GM12878 (cell line): ENCODE results near the gene GARS1. TPM values are rescaled to one million over a fixed set of nuclear protein-coding genes. Genes with fewer than 3 reads are reported as not detected.

Source experiments
- ATAC-seq: fragments of 200-7000 bp; cut with Tn5 transposase; 3 replicates; pipeline ENCODE4 v1.9.1; 2020; ENCODE audit warnings: mild to moderate bottlenecking, moderate library complexity
- Bru-seq: library from RNA; stranded (reverse); fragments of 400-500 nt; gene quantifications from one replicate; lab custom pipeline; 2021; lab: Mats Ljungman, UMichigan
- BruChase-seq, 2 experiments: library from RNA; stranded (reverse); fragments of 400-500 nt; gene quantifications; one replicate each; lab custom pipeline; 2021; lab: Mats Ljungman, UMichigan
- BruUV-seq: library from RNA; stranded (reverse); fragments of 400-500 nt; replicated peaks from 2 replicates; lab custom pipeline; 2021; lab: Mats Ljungman, UMichigan
- CTCF ChIA-PET: fragments of 300-600 bp; sonication (Branson Sonifier 250); formaldehyde crosslinking; extraction: SDS; loops from one replicate; lab custom pipeline; 2021; ENCODE audit warnings: inconsistent platforms; lab: Yijun Ruan, JAX
- POLR2A ChIA-PET: fragments of 350-600 bp; formaldehyde crosslinking; extraction: SDS; loops from one replicate; lab custom pipeline; 2021; ENCODE audit warnings: inconsistent platforms; lab: Charles Lee
- RAD21 ChIA-PET: fragments of 300-600 bp; sonication (Branson Sonifier 250); formaldehyde crosslinking; loops from one replicate; lab custom pipeline; 2023; ENCODE audit warnings: antibody characterized with exemption; ENCODE audit not compliant: unreplicated experiment; lab: Charles Lee
- SMC1A ChIA-PET: fragments of 300-600 bp; sonication (Branson Sonifier 250); formaldehyde crosslinking; loops from one replicate; lab custom pipeline; 2023; ENCODE audit not compliant: unreplicated experiment, uncharacterized antibody; lab: Charles Lee
- DNase-seq: peaks from one replicate; pipeline ENCODE4 v3.0.0-alpha.2; 2011; ENCODE audit warnings: low read depth, low spot score
- FAIRE-seq: peaks from 3 replicates; lab custom pipeline; 2011; peaks lifted over from hg19 to GRCh38; lab: Jason Lieb, UNC
- H2AFZ ChIP-seq: 2 replicates; pipeline ENCODE4 v1.6.0; 2011; ENCODE audit warnings: low read depth, low read length, control low read depth; ENCODE audit not compliant: control insufficient read depth
- H3K27ac ChIP-seq: 2 replicates; pipeline ENCODE4 v1.5.1; 2011; ENCODE audit warnings: control low read depth; ENCODE audit not compliant: control insufficient read depth, insufficient read depth
- H3K27me3 ChIP-seq, 2 experiments: replicated peaks in 1 of 2; 2 replicates each; pipeline versions ENCODE4 v1.6.0 to v1.6.1; 2011; ENCODE audit warnings: low read length in 1 of 2; ENCODE audit not compliant: control insufficient read depth in 2 of 2, insufficient read depth in 2 of 2
- H3K36me3 ChIP-seq, 2 experiments: 2 replicates each; pipeline ENCODE4 v1.5.1; 2011; ENCODE audit warnings: low read length in 1 of 2; ENCODE audit not compliant: control insufficient read depth in 2 of 2, insufficient read depth in 2 of 2
- H3K4me1 ChIP-seq: 2 replicates; pipeline ENCODE4 v1.6.1; 2011; ENCODE audit warnings: mild to moderate bottlenecking, low read length, moderate library complexity, mixed read lengths; ENCODE audit not compliant: control insufficient read depth, insufficient read depth
- H3K4me2 ChIP-seq: 2 replicates; pipeline ENCODE4 v1.6.0; 2011; ENCODE audit warnings: control low read depth; ENCODE audit not compliant: control insufficient read depth, insufficient read depth
- H3K4me3 ChIP-seq: fragments of 200-600 bp; sonication (generic); 2 replicates; pipeline ENCODE4 v1.5.1; 2016
- H3K79me2 ChIP-seq: 2 replicates; pipeline ENCODE4 v1.6.0; 2011; ENCODE audit warnings: low read length; ENCODE audit not compliant: control insufficient read depth, insufficient read depth
- H3K9ac ChIP-seq: 2 replicates; pipeline ENCODE4 v1.8.0; 2011; ENCODE audit warnings: low read length, control low read depth, mixed read lengths; ENCODE audit not compliant: control insufficient read depth, insufficient read depth
- H3K9me3 ChIP-seq: replicated peaks from 3 replicates; pipeline ENCODE4 v1.5.1; 2011; ENCODE audit warnings: mild to moderate bottlenecking, low read length; ENCODE audit not compliant: control insufficient read depth, insufficient read depth
- H4K20me1 ChIP-seq: 2 replicates; pipeline ENCODE4 v1.6.0; 2011; ENCODE audit not compliant: control insufficient read depth, insufficient read depth
- CUX1 ChIP-seq: IDR thresholded peaks from 2 replicates; pipeline ENCODE4 v1.6.1; 2012; ENCODE audit warnings: improper control_type of control experiment, low read depth, low read length; ENCODE audit not compliant: insufficient replicate concordance
- DPF2 ChIP-seq: fragments of 450-650 bp; IDR thresholded peaks from 2 replicates; pipeline ENCODE4 v1.6.1; 2017; ENCODE audit warnings: mild to moderate bottlenecking
- E2F4 ChIP-seq: IDR thresholded peaks from 2 replicates; pipeline ENCODE4 v1.6.1; 2012; ENCODE audit warnings: low read depth, low read length, improper control_type of control experiment
- EGR1 ChIP-seq, 2 experiments: IDR thresholded peaks; 1 replicate in 1 of 2; 2 replicates in 1 of 2; pipeline ENCODE4 v1.6.1; 2011 to 2012; ENCODE audit warnings: low read depth in 2 of 2, low read length in 2 of 2, borderline replicate concordance in 1 of 2, mild to moderate bottlenecking in 1 of 2, moderate library complexity in 1 of 2
- MEF2A ChIP-seq: IDR thresholded peaks from 2 replicates; pipeline ENCODE4 v1.6.1; 2011; ENCODE audit warnings: low read depth, mild to moderate bottlenecking, low read length, moderate library complexity; ENCODE audit not compliant: insufficient read depth
- RELB ChIP-seq: fragments of 450-650 bp; IDR thresholded peaks from 2 replicates; pipeline ENCODE4 v1.6.1; 2017; ENCODE audit warnings: low read depth, mild to moderate bottlenecking, moderate library complexity
- SRF ChIP-seq, 2 experiments: IDR thresholded peaks; 2 replicates each; pipeline ENCODE4 v1.6.1; 2011; ENCODE audit warnings: low read depth in 2 of 2, low read length in 2 of 2, mild to moderate bottlenecking in 1 of 2, moderate library complexity in 1 of 2
- whole genome bisulfite sequencing: methylation state at CpG from one replicate; pipeline ENCODE4 v1.1.6; 2016; ENCODE audit warnings: low lambda C conversion rate; ENCODE audit not compliant: insufficient replicate concordance, insufficient coverage; ENCODE audit errors: missing lambda C conversion rate; 5-methylcytosine and 5-hydroxymethylcytosine counted together
- in situ Hi-C: fragments of 300-500 bp; cut with MboI; formaldehyde crosslinking; loops from 9 replicates; pipeline ENCODE4 v1.14.3; 2018; ENCODE audit warnings: mixed read lengths
- intact Hi-C: fragments of 100-400 bp; cut with micrococcal nuclease; formaldehyde crosslinking; loops from one replicate; pipeline ENCODE4 v1.14.2; 2022; ENCODE audit not compliant: unreplicated experiment
- long read RNA-seq, 2 experiments: library from polyadenylated mRNA; unstranded; transcript quantifications; one replicate each; pipeline ENCODE4 v2.0.0, GENCODE V29; 2019 to 2020
- polyA minus RNA-seq, 3 experiments: library from RNA; depleted of rRNA, polyadenylated mRNA; stranded (reverse); fragments of >200 nt; gene quantifications; 2 replicates each; pipeline ENCODE4 v1.2.3, GENCODE V29; 2011
- polyA plus RNA-seq, 11 experiments: library from polyadenylated mRNA; depleted of rRNA in 4 of 11; unstranded in 6 of 11; stranded (reverse) in 5 of 11; fragments of >200 nt; fragmentation: Nextera tagmentation in 4 of 11; fragmentation: Illumina TruSeq in 1 of 11; extraction: Ambion mirVana in 4 of 11; extraction: Trizol in 1 of 11; gene quantifications; 1 replicate in 1 of 11; 2 replicates in 10 of 11; pipeline versions ENCODE4 v1.2.1 to v1.2.3, GENCODE V29; 2011 to 2016; ENCODE audit warnings: inconsistent platforms in 2 of 11, missing spikeins in 2 of 11, low read depth in 1 of 11
- total RNA-seq, 4 experiments: library from RNA; depleted of rRNA in 3 of 4; stranded (reverse); fragments of >200 nt in 3 of 4; fragmentation: Illumina TruSeq in 1 of 4; extraction: Trizol in 1 of 4; gene quantifications; 2 replicates each; pipeline versions ENCODE4 v1.2.1 to v1.2.3, GENCODE V29; 2013 to 2021

The GARS1 gene
- 87.5 and 89.2 TPM in 2 replicates for total RNA-seq (2013; cell fraction: nucleolus; rRNA removed)
- total RNA-seq (2014; rRNA removed) (107 and 120 TPM in 2 replicates), total RNA-seq (2014; rRNA removed; fragmentation: Illumina TruSeq; extraction: Trizol) (168 and 182 TPM in 2 replicates), total RNA-seq (2021) (175 TPM in 2 replicates), polyA plus RNA-seq (2011; rRNA removed) (184 and 333 TPM in 2 replicates), polyA plus RNA-seq (2014; fragmentation: Illumina TruSeq; extraction: Trizol) (361 and 413 TPM in 2 replicates), polyA plus RNA-seq (2014; fragmentation: Nextera tagmentation; extraction: Ambion mirVana) (100 to 1,000 TPM; 133 to 191 TPM), polyA plus RNA-seq (2014; rRNA removed) (167 TPM in 2 replicates), polyA plus RNA-seq (2016; fragmentation: Nextera tagmentation; extraction: Ambion mirVana) (100 to 1,000 TPM; 196 to 207 TPM), polyA minus RNA-seq (2011; rRNA and poly(A)+ RNA removed) (227 and 257 TPM in 2 replicates), Bru-seq, nascent RNA (percentile 97 among the genes with signal in this experiment), BruChase-seq, experiment 1, labeled RNA remaining after a 6-hour chase (percentile 96 among the genes with signal in this experiment), BruChase-seq, experiment 2, labeled RNA remaining after a 2-hour chase (percentile 96 among the genes with signal in this experiment)
- polyA plus RNA-seq (2011; ENCODE audit: low read depth) = 111 TPM
- polyA plus RNA-seq (2011; cell fraction: cytosol; rRNA removed) = 247 and 357 TPM in 2 replicates
- polyA plus RNA-seq (2011; cell fraction: nucleus; rRNA removed) = 220 and 228 TPM in 2 replicates
- 135 and 136 TPM in 2 replicates for polyA plus RNA-seq (2012)
- 84.7 and 102 TPM in 2 replicates for polyA minus RNA-seq (2011; cell fraction: cytosol; rRNA and poly(A)+ RNA removed)
- 71.9 and 162 TPM in 2 replicates for polyA minus RNA-seq (2011; cell fraction: nucleus; rRNA and poly(A)+ RNA removed)
- long read RNA-seq, experiment 1, transcript GARS-201 (17 exons, 2,634 nt) = major isoform, 200 of 224 reads
- long read RNA-seq, experiment 1, partial matches to known transcripts = 10 of 224 reads
- long read RNA-seq, experiment 1, other reads (novel, unspliced or antisense) = 13 of 224 reads
- long read RNA-seq, experiment 2, transcript GARS-201 (17 exons, 2,634 nt) = major isoform, 548 of 638 reads
- long read RNA-seq, experiment 2, transcript GARS-209 (2 exons, 772 nt) = minor isoform, 6 of 638 reads
- long read RNA-seq, experiment 2, partial matches to known transcripts = 54 of 638 reads
- long read RNA-seq, experiment 2, other reads (novel, unspliced or antisense) = 30 of 638 reads

GRCh38 chr7:30594540-30595435 is at the start of gene GARS1:
Gene GARS1 (plus strand): TSS chr7:30594878. CDS start chr7:30594922, 44 bp downstream.
- CTCF ChIA-PET = interaction anchor here (0.6 kb wide), 1 partner anchor 45 kb away, joined by 3 read pairs; no protein-coding TSS in a partner anchor
- Histone ChIP-seq H3K36me3 (peaks cover 0 to 4% of the 10 kb centered on the region in 2 experiments; a peak in 1 of 4 replicates), H3K4me3 (peak within 1 kb of the TSS; percentile 96), H3K9me3 (no peaks in the 10 kb centered on the region), H3K27me3 (no peaks in the 10 kb centered on the region), H3K4me2 (peak within 1 kb of the TSS; percentile 85), H3K79me2 (peaks cover 68% of the 10 kb centered on the region), H2AFZ (peak within 1 kb of the TSS; percentile 93), H4K20me1 (no peaks in the 10 kb centered on the region), H3K27ac (peak within 1 kb of the TSS; percentile 85), H3K4me1 (peaks cover 7% of the 10 kb centered on the region; the same call in 1 of the 2 replicates), H3K9ac (peak within 1 kb of the TSS; percentile 93)
- WGBS = under 1% methylated on average over 62 of the region's 84 CpGs
- peak; percentile 49 for FAIRE-seq
- RAD21 ChIA-PET = no interaction called here
- POLR2A ChIA-PET = interaction anchor here (1.3 kb wide), 1 partner anchor 13 kb away, joined by 3 read pairs; no protein-coding TSS in a partner anchor
- peak; percentile 55 for DNase-seq
- no TSS peak for BruUV-seq
- intact Hi-C loops (no loop called here), in situ Hi-C loops (no loop called here)
- SMC1A ChIA-PET = interaction anchor here (0.8 to 2.0 kb wide), 3 partner anchors 17 to 93 kb away, joined by 3 to 8 read pairs (median 3); no protein-coding TSS in a partner anchor
- ATAC-seq = peak; percentile 92
- TF ChIP-seq MEF2A (peak; percentile 59; the same call in 1 of the 2 replicates), RELB (peak; percentile 72), SRF (IDR thresholded peaks at IDR 0.05; ENCODE audit: low read depth in 2 of 2, low read length in 2 of 2) (0 out of 4 replicates have a peak, but pooled peaks of 1 of the 2 experiments have one; percentile 39), DPF2 (peak; percentile 62; the same call in 1 of the 2 replicates), EGR1 (IDR thresholded peaks at IDR 0.05; ENCODE audit: borderline replicate concordance in 1 of 2, low read depth in 2 of 2, low read length in 2 of 2) (peak in 1 of 2 experiments; percentile 38; a peak in 2 of 3 replicates), CUX1 (peak; percentile 12), E2F4 (peak; percentile 19; the same call in 1 of the 2 replicates)
